Amniotic stem cell (primary cell): ENCODE measurements around the gene ULBP1.
"Not testable (repeated sequence)": the region's sequence is repeated elsewhere in the genome, so short reads cannot be mapped to it uniquely, and the experiment has no call there.

Source experiments
- DNase-seq: peaks from one replicate; lab custom pipeline; 2025; lab: John Stamatoyannopoulos, UW

The ULBP1 gene

GRCh38 chr6:150004783-150005717 lies 41.3 kb downstream of the ULBP1 start:
- DNase-seq: peak; percentile 71

DNA sequence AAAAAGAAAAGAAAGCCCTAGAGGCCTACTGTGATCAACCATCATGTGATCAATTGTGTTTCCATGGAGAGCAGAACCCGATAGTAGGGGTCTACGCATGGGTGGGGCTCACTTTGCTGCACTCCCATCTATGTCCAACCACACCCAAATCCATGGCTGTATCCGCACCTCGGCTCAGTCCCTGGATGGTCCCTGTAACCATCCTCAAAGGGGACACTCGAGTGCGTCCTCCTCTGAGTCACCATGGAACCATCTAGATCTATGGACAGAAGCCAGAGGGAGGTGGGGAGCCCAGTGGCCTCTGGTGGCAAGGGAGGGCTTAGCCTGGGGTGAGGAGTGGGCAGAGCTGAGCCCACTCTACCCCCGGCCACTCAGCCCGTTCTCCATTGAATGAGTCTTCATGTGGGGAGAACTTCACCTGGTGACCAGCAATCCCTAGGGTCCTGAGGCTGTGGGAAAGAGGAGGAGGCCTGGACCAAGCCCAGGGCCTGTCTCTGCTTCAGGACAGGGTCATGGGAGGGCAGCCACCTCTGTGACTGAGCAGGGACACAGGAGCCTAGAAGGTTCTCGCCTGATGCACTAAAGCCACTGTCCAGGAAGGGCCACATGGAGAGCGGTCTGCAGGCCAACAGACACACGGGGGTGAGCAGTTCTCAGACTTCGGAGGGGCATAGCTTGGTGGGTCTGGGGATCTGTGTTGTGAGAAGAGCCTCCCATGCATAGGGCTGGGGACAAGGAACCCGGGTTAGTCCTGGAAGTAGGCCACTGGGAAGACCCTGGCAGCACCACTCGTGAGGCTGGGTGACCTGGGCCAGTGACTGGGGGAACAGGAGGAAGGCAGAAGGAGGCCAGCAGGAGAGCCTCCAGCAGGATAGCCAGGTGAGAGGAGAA lies 42.3 kb downstream of the ULBP1 start:
- DNase-seq: no peak

DNA sequence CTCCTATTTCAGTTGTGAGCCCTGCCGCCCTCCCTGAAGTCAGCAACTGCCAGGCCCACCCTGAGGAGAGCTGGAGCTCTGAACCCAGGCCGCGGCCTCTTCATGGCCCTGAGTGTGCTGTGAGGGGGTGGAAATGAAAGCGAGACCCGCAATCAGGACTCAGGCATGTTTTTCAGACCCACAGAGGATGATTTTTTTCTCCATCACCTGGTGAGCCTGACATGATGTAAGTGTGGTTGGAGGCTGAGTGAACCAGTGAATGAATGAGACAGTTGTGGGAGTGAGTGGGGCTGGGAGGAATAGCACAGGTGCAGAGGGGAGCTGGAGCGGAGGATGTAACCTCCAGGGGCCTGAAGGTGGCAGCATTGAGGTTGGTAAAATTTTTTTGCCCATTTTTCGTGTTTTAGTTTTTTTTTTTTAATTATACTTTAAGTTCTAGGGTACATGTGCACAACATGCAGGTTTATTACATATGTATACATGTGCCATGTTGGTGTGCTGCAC lies 43.3 kb downstream of the ULBP1 start:
- DNase-seq: no peak

DNA sequence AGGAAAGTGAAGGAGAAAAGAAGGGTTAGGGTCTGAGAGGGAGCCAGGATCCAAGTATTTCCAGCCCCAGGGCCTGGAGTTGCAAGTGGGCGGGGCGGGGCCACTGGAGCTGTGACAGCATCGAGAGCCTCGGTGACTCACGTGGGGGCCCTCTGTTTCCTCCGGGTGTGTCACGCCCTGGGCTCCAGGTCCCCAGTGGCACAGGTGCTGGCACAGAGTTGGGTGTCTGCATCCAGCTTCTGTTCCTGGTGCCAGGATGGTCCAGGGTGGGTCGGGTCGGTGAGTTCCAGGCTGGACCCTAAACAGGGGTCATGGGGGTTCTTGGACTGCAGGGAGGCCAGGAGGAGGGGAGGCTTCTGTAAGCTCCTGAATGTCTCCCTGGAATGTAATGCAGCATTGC lies 44.8 kb downstream of the ULBP1 start:
- no peak for DNase-seq

DNA sequence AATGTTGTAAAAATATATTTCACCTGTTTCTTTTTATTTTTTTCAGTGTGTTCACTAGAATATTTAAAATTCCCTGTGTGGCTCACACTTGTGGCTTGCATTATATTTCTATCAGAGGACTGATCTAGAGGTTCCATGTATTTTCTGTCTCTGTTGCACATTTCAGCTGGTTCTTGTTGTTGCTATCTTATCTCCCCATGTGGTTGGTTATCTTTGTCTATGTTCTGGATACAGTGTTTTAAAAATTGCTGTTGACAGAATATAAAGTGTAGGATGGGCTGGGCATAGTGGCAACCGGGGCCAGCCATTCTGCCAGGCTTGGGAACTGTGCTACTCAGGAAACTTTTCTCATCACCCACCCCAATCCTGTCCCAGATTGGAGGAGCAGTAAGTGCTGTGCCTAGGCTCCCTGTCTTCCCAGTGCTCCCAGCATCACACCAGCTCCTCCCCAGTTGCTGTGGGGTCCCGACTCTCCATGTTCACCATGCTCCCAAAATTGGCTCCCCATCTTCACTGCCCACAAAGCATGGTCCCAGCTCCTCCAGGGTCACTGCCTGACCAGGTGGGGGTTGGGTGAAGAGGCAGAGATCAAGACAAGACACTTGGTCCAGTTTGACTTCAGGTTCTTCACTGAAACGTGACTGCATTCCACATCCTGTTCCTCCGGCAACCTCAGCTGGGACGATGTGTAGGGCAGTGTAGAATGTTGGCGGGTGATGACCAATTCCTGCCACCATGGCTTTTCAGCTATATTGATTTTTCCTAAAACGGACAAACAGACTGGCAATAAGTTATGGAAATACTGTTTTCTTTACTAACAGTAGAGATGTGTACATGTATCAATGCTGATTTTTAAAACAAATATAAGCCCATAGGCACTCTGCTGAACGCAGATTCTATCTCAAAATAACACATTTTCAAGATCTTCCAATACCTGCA lies 49.4 kb downstream of the ULBP1 start:
- DNase-seq: not testable (repeated sequence)

DNA sequence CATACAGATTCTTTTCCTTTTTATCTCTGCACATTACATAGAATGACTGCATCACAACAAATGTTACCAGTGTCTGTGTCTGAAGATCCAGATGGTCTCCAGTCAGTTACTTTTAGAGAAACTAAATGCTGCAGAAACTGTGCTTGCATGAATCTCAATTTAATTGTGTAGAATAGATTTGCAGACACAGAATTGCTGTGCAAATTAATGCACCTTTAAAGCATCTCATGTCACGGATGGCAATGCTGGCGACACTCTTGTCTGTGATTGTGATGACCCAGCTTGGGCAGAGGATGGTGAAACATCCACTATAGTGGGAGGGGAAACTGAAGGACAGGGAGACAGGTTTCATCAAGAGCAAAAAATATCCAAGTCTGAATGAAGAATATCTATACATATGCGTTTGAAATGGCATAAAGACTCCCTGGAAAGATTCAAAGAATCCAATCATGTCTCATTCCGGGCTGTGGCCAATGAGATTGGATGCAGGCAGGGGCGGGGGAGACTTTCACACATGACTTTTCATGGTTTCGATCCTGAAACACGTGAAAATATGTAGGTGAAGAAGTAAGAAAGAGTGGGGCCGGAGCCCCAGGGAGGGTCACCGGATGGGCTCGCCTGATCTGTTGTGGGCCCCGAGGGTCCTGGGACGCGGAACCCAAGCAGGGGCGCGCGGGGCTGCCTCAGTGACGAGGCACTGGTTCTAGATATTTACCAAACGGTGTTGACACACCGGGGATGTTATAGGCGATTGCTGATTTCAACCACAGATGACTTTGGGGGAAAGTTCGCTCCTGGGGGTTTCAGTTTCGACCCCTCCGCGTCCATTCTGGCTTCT lies 50.3 kb downstream of the ULBP1 start:
- not testable (repeated sequence) for DNase-seq

GRCh38 chr6:150014623-150015280 lies 51.0 kb downstream of the ULBP1 start:
- not testable (repeated sequence) for DNase-seq

GRCh38 chr6:150015281-150016001 lies 51.7 kb downstream of the ULBP1 start:
- not testable (repeated sequence) for DNase-seq

DNA sequence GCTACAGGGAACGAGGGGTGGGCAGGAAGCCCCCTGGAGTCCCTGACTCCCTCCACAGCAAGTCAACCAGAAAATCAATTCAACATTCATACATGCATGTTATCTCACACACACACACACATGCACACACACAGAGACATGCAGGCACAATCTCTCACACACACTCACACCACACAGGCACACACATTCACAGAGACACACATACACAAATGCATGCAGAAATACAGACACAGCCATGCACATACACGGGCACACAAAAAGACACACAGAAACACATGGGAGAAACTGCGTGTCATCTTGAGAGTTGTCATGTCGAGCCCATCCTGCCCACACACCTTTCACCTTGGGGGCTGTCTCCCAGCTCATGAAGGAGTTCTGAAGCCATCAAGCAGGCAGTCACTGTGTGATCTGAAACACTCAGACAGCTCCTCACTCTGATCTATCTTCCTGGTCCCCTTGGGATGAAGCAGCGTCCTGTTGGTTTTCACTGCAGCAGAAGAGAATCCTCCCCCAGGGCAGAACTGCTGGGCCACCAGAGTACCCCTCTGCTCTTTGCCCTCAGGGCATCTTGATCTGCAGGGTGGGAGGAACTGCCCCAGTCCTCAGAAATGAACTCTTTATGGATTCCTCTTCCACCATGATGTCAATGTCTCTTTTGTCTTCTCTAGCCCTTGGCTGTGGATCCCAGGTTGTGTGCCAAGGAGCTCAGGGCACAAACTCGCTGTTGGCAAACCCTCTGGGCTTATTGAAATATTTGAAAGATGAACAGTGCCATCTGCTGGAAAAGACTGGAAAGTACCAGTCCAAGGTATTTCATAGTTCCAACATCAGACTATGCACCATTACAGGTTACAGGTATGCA lies 52.8 kb downstream of the ULBP1 start:
- peak; percentile 48 for DNase-seq

GRCh38 chr6:150017186-150017521 lies 53.4 kb downstream of the ULBP1 start:
- DNase-seq: not testable (repeated sequence)

GRCh38 chr6:150018846-150019580 lies 55.3 kb downstream of the ULBP1 start:
- DNase-seq: no peak

DNA sequence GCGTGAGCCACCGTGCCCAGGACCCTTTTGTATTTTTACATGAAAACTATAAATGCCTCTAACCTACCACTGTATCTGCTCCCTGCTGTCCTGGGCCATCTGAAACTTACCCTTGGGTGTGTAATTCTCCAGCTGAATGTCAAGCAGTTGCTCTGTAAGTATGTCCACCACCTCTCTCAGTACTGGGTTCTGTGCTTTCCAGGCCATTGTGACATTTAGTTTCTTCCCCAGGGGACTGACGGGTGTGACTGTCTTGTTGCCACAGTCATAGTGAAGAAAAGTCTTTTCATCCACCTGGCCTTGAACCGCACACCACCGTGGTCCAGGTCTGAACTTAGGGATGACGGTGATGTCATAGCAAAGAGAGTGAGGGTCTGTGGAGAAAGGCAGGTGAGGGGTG lies 58.1 kb downstream of the ULBP1 start:
- not testable (repeated sequence) for DNase-seq
